ENCODE measurements around the gene TBP.
A peak's percentile ranks its signal among the peaks of the same experiment; 100 is the strongest.

Gene TBP

GRCh38 chr6:170535004-170535403, 19.2 kb upstream of the TBP start:
- DNase-seq (ENCODE audit: low read depth), result no peak

- DNase-seq (ENCODE audit: low read depth), result no peak
Measured at GRCh38 chr6:170536671-170537070, 17.5 kb upstream of the TBP start.

DNA sequence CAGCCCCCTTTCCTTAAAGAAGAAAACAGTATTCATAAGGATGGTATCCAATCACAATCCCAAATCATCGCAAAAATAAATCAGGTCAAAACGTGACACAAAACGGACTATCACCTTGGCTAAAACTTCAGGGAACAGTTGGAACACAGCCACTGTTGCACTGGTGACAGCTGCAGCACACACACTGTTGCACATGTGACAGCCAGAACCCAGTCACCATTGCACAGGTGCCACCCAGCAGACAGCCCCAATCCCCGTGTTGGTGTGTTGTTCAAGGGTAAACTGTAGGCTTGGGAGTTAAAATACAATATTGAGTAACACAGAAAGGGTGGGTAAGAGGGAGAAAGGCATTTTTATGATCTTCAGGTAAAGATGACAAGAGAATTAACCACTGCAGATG, 16.8 kb upstream of the TBP start:
- DNase-seq (ENCODE audit: low read depth), result no peak

DNA sequence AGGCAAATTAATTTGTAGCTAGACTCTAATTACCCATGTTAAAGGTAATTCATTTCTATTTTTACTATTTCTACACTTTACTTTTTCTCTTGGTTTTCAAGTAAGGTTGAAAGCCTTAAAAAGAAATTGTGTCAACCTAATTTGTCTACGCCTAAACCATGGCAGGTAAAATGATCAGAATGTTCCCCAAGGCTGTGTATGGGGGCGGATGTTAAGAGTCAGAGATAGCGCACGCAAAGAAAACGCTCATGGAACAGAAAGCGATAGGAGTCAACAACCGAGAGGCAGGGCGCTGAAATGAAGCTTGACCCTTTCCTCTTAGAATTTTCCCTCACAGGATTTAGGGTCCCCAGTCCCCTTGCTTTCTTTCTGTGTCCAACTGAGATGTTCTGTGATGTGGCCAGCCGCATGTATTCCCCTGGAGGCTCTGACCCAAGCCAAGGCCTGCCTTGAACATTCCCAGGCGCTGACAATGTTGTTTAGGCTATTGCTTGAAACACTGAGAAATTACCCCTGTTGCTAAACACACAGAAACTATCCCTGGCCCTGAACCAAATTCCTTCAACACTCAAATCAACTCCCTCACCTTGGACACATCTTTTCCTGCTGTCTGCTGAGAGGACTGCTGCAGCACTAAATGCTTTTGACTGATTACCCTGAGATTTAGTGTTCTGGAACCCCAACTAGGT, 12.0 kb upstream of the TBP start:
- DNase-seq (ENCODE audit: low read depth), result no peak

- DNase-seq (ENCODE audit: low read depth), result no peak
Measured at GRCh38 chr6:170545405-170545804, 8.8 kb upstream of the TBP start.

DNA sequence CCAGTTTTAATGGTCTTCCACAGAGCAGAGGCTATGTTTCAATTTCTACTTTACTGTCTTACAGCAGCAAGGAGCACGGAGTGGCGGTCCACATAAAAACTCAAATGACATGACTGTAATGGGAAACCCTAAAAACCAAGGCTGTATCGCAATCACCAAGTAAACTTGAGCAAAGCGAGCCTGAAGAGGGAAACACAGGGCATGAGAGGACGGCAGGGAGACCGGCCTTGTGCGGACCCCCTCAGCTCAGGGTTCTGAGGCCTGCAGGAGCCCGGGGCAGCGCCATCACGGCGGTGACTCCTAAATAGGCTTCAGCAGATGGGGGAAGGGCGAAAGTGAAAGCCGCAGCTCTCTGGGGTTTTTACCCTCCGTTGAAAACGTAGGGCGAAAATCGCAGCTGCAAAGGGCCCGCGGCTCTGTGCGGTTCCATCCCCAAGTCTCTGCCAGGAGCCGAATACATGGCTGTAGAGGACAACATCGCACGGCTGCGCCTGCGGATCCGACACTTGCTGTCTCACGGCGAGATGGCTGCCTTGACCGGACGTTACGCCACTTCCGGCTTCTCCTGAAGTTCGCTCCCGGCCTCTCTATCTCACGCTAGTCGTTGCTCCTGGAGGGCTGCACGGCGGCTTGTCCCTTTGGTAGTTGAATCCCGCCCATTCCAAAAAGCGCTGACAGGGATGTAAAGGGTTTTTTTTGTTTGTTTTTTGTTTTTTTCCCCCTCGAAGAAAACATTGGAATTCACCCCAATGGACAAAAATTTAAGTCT, 1.2 kb upstream of the TBP start, which contains the start of gene PSMB1:
Gene PSMB1, minus strand, starts transcription at position 543 of the 769 bp plus-strand sequence. Its CDS starts 65 bp downstream, at position 478.
- peak; percentile 79 for DNase-seq (ENCODE audit: low read depth)

- no peak for DNase-seq (ENCODE audit: low read depth)
Measured at GRCh38 chr6:170553534-170554012, 596 bp upstream of the TBP start.

DNA sequence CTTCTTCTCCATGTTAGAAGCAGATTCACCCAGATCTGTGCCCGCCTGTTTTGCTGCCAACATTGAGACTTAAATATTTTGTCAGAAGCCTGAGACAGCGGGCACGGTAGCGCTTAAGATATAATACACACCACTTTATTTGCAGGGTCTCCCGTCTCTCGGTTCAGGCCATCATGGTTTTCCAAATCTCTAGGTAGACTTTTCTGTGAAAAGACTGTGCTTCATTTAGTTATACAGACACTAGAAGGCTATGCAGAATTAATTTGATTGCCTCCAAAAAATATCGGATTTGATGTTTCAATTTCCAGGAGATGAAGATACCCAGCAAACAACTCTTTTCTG, 598 bp downstream of the TBP start:
- DNase-seq (ENCODE audit: low read depth), result no peak

DNA sequence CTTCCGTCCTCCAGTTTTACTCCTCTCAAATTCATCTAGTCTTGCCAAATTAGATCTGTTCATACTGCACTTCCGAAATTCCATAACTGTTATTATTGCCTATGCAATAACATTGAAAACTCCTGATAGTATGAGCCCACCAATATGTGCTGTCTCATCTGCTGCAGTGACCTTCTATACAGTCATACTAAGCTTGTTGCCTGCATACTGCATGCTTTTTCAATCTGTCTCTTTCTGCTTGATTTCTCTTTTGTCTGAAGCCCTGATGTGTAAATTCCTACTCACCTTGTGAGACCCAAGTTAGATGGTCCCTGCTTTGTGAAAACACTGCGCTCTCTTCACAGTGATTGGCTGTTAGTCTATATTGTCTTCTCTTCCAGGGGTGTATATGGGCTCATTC, 1.1 kb downstream of the TBP start:
- DNase-seq (ENCODE audit: low read depth), result no peak

DNA sequence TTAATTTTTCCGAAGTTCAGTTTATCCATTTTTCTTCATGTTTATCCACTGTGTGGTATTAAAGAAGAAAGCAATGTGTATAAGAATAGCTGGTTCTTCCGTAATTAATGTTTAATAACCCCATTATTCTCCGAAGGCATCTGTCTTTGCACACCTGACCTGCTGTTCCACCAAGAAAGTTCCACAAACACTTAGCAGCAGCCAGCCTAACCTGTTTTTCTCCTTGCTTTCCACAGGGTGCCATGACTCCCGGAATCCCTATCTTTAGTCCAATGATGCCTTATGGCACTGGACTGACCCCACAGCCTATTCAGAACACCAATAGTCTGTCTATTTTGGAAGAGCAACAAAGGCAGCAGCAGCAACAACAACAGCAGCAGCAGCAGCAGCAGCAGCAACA, 7.4 kb downstream of the TBP start:
- no peak for DNase-seq (ENCODE audit: low read depth)

- no peak for DNase-seq (ENCODE audit: low read depth)
Measured at GRCh38 chr6:170564936-170565530, 10.9 kb downstream of the TBP start.

DNA sequence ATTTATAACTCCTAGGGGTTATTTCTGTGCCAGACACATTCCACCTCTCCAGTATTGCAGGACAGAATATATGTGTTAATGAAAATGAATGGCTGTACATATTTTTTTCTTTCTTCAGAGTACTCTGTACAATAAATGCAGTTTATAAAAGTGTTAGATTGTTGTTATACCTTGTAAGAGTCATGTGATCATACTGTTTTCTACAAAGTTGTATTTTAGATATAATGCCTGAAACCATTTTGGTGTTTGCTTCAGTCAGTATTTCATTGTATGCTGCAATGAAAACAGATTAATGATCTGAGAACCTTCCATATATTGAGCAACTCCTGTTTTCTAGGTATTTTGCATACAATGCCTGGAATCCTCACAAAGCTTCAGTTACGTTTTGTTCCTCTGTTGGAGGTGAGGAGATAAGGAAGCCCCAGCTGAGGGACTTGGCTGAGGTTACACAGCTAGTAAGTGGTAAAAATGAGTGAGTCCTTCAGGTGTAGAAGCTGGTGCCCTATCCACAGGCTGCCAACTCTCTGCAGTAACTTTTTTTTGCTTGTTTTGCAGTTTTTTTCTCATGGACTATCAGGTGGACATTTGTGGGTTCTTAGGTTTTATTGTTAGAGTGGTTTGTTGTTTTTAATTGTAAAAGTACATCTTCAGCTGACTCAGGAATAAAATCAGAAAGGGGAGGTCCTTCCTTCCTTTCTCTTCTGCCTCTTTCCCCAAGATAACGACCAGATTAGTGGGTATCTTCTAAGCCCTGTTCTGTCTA, 18.7 kb downstream of the TBP start:
- DNase-seq (ENCODE audit: low read depth), result no peak

DNA sequence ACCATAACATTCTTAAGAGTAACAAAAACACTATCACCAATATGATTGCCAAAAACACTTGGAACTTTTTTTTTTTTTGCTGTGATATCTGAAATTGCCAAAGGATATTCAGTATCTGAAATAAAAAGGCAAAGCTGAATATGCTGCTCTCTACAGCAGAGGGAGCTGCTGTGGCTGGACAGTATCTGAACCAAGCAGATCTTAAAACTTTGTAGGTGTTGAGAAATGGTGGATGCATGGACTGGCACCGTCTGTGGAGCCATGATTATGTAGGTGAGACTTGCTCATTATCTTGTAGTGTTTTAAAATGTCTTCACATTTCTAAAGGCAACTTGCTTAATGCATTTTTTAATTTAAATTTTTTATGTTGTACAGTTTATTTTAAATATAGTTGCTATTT, 21.1 kb downstream of the TBP start:
- DNase-seq (ENCODE audit: low read depth), result no peak

- DNase-seq (ENCODE audit: low read depth), result no peak
Measured at GRCh38 chr6:170578909-170579308, 24.7 kb downstream of the TBP start.

DNA sequence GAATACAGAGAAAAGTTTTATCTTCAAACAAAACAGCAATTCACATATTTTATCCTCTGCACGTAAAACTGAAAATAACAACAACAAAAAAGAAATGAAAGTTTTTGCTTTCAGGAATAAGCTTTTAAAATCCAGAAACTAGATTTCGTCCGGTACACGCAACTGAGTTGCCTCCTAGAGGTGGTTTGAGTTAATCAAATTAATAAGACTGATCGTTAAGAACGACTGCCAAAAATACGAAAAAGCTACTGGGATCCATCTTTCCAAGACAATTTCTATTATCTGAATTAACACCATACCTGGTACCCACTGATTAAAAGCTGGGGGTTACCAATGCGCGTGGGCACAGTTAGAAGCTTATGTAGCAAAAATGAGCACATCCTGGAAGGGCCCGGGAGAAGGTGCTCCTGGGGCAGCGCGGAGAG, 29.6 kb downstream of the TBP start:
- no peak for DNase-seq (ENCODE audit: low read depth)

DNA sequence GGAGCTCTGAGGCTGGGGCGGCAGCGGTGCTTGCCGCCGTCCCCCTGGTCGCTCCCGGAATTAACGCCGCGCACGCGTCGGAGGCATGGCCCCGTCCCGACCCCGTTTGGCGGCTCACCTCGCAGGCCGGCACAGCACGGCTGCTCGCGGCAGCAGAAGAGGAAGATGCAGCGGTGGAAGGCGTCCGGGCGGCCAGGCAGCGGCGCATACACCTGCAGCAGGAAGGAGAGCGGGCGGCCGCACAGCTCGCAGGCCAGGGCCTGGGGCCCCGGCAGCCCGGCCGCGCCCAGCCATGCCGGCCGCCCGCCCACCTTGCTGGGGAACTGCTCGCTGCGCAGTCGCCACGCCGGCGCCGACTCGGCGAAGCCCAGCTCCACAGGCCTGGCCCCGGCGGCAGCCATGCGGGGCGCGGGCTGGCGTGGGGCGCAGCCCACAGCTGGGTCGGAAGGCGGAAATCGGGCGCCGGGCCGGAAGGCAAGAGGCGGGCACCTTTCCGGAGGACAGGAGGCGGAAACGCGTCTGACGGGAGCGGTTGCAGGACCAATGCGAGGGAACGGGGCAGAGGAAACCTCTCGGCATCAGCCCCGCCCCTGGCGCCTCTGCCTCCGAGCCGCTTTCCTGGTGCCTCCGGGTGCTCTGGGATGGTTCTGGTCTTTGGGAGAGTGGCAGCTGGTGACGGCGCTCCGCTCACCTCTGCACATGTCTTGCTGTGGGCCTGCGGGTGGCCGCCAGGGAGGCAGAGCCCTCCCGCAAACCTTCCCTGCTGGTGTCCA, 30.2 kb downstream of the TBP start, which contains the start of gene PDCD2:
Gene PDCD2, minus strand, starts transcription at position 457 of the 773 bp plus-strand sequence. Its CDS starts 56 bp downstream, at position 401.
- peak; percentile 79 for DNase-seq (ENCODE audit: low read depth)

DNA sequence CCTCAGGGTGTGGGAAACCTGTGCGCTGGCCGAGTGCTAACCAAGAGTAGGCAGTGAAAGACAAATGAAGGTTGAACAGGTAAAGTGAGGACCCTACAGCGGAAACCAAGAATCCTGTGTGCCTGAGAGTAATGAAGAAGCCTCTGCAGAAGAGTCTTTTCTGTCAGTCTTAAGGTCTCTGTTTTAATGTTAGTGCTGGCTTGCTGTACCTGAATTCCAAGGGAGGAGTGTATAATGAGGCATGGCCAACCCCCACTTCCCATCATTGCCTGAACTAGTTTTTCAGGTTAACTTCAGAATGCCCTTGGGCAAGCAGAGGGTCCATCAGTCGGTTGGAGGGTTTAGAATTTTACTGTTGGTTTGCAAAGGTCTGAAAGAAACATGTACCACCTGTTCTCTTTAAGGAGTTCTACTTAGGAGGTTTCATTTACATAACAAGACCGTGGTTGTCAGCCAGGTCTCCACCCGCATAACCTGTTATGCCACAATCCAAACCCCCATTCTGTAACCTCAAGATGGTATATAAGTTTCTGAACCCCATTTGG, 30.9 kb downstream of the TBP start:
- DNase-seq (ENCODE audit: low read depth), result no peak

- no peak for DNase-seq (ENCODE audit: low read depth)
Measured at GRCh38 chr6:170590725-170591124, 36.6 kb downstream of the TBP start.

DNA sequence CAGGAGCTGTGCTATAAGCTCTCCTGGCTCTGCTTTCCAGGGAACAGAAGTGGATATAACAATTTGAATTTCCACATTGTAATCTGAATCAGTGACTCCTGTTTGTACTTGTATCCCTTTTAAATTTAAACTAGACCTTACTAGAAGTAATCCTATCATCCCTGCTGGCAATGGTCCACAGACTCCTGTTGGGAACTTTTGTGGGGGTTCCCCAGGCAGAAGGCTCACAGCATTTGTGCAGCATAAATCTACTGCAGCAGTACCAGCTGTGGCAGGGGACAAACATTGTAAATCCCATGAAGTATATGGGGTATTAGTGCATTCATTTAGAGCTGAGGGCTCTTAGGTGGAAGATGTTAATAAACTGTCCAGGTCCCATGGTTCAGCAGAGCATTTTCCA, 42.3 kb downstream of the TBP start:
- DNase-seq (ENCODE audit: low read depth), result no peak

DNA sequence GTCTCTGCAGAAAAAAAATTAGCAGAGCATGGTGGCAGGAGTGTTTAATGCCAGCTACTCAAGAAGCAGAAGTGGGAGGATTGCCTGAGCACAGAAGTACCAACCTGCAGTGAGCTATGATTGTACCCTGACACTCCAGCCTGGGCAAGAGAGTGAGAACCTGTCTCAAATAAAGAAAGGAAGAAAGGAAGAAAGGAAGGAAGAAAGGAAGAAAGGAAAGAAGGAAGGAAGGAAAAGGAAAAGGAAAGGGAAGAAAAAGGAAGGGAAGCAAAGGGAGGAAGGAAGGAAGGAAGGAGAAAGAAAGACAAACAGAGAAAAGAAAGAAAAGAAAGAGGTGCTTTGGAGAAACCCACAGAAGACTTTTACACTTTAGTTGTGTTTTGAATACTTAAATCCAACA, 43.1 kb downstream of the TBP start:
- DNase-seq (ENCODE audit: low read depth), result no peak

- no peak for DNase-seq (ENCODE audit: low read depth)
Measured at GRCh38 chr6:170605574-170606259, 51.5 kb downstream of the TBP start.

Measured in fibroblast of the conjunctiva (primary cell).